Ovary (tissue), 3 donors: ENCODE results near the gene RNF34.

ENCODE experiments used
- CTCF ChIP-seq, 3 donors: fragments of 450-650 bp in 2 of 3; fragments of 200-600 bp in 1 of 3; IDR thresholded peaks; one replicate each; pipeline versions ENCODE4 v1.5.1 to v1.8.0; 2016 to 2022; ENCODE audit warnings: antibody characterized with exemption in 3 of 3, mild to moderate bottlenecking in 1 of 3
- POLR2A ChIP-seq: fragments of 450-650 bp; IDR thresholded peaks from one replicate; pipeline ENCODE4 v1.6.1; 2017; ENCODE audit warnings: antibody characterized with exemption, mild to moderate bottlenecking, moderate library complexity
- donor health status: DM: no; HTN: no; CAD: no.

GRCh38 chr12:121398355-121398754 lies 1.6 kb upstream of the RNF34 start:
- TF ChIP-seq CTCF (IDR thresholded peaks at IDR 0.05) (no peak), POLR2A (no peak)
